K562 (cell line): ENCODE measurements around the gene PDE4A. TPM values are rescaled to one million over a fixed set of nuclear protein-coding genes. Genes with fewer than 3 reads are reported as not detected.
A peak's percentile ranks its signal among the peaks of the same experiment; 100 is the strongest.

Experiments
- CAMTA2 ChIP-seq: fragments of 250-450 bp; sonication (Bioruptor Pico); conservative IDR thresholded peaks from 2 replicates; pipeline ENCODE4 v1.5.1; 2022
- CCNT2 ChIP-seq: IDR thresholded peaks from 2 replicates; pipeline ENCODE4 v1.6.1; 2011; ENCODE audit warnings: borderline replicate concordance, low read depth, mild to moderate bottlenecking, moderate library complexity, mixed read lengths, low read length; ENCODE audit not compliant: insufficient read length; ENCODE audit errors: extremely low read depth
- ETV6 ChIP-seq, 3 experiments: fragments of 150-350 bp in 1 of 3; sonication (generic) in 1 of 3; formaldehyde crosslinking in 1 of 3; IDR thresholded peaks; 2 replicates each; pipeline versions ENCODE4 v1.6.1 to v1.8.0; 2014 to 2022; ENCODE audit warnings: borderline replicate concordance in 2 of 3, low read depth in 2 of 3, antibody characterized with exemption in 1 of 3, low read length in 1 of 3, mild to moderate bottlenecking in 1 of 3, missing genetic modification reagents in 1 of 3
- HDGF ChIP-seq: fragments of 450-650 bp; IDR thresholded peaks from 2 replicates; pipeline ENCODE4 v1.6.1; 2016
- NCOA1 ChIP-seq: fragments of 450-650 bp; IDR thresholded peaks from 2 replicates; pipeline ENCODE4 v1.6.1; 2016; ENCODE audit warnings: low read depth
- POLR2A ChIP-seq: fragments of 450-650 bp; conservative IDR thresholded peaks from 2 replicates; pipeline ENCODE4 v1.6.1; 2016
- SRSF9 ChIP-seq: fragments of 200-400 bp; formaldehyde crosslinking; IDR thresholded peaks from 2 replicates; pipeline ENCODE4 v1.6.1; 2017; ENCODE audit warnings: low read depth, low read length, borderline replicate concordance
- ZBED1 ChIP-seq: IDR thresholded peaks from 2 replicates; pipeline ENCODE4 v1.6.1; 2014
- polyA plus RNA-seq, 8 experiments: library from polyadenylated mRNA; depleted of rRNA in 4 of 8; stranded (reverse) in 5 of 8; unstranded in 3 of 8; fragments of >200 nt; fragmentation: Nextera tagmentation in 2 of 8; fragmentation: Illumina TruSeq in 1 of 8; extraction: Ambion mirVana in 2 of 8; extraction: Trizol in 1 of 8; gene quantifications; 2 replicates each; pipeline versions ENCODE4 v1.2.1 to v1.2.3, GENCODE V29; 2011 to 2014; ENCODE audit warnings: inconsistent platforms in 1 of 8, missing spikeins in 1 of 8
- total RNA-seq, 7 experiments: library from RNA; depleted of rRNA in 6 of 7; stranded (reverse); fragments of >200 nt in 6 of 7; fragmentation: Illumina TruSeq in 2 of 7; extraction: Trizol in 2 of 7; gene quantifications; 2 replicates each; pipeline versions ENCODE4 v1.2.1 to v1.2.3, GENCODE V29; 2011 to 2021; ENCODE audit warnings: low replicate concordance in 1 of 7
- TF ChIP-seq, protein P1 (sequence below), 2 experiments: fragments of 450-650 bp in 1 of 2; sonication (generic) in 1 of 2; formaldehyde crosslinking in 1 of 2; IDR thresholded peaks; 2 replicates each; pipeline versions ENCODE4 v1.7.1 to v1.9.0; 2016 to 2022; ENCODE audit warnings: inconsistent platforms in 1 of 2, mild to moderate bottlenecking in 1 of 2, missing genetic modification reagents in 1 of 2
- TF ChIP-seq, protein P2 (sequence below): sonication (generic); formaldehyde crosslinking; IDR thresholded peaks from 2 replicates; pipeline ENCODE4 v1.8.0; 2023; ENCODE audit warnings: mild to moderate bottlenecking, missing genetic modification reagents
- TF ChIP-seq, protein P3 (sequence below): fragments of 200-400 bp; formaldehyde crosslinking; IDR thresholded peaks from 2 replicates; pipeline ENCODE4 v1.6.1; 2017; ENCODE audit warnings: mild to moderate bottlenecking, low read depth, low read length, moderate library complexity

The PDE4A gene
- total and polyA plus RNA-seq, 9 of the 15 experiments (the other 6 are each of a cell fraction or from before 2014, with no cell fraction given), result 0.66 to 26.9 (median 4.6) TPM

DNA sequence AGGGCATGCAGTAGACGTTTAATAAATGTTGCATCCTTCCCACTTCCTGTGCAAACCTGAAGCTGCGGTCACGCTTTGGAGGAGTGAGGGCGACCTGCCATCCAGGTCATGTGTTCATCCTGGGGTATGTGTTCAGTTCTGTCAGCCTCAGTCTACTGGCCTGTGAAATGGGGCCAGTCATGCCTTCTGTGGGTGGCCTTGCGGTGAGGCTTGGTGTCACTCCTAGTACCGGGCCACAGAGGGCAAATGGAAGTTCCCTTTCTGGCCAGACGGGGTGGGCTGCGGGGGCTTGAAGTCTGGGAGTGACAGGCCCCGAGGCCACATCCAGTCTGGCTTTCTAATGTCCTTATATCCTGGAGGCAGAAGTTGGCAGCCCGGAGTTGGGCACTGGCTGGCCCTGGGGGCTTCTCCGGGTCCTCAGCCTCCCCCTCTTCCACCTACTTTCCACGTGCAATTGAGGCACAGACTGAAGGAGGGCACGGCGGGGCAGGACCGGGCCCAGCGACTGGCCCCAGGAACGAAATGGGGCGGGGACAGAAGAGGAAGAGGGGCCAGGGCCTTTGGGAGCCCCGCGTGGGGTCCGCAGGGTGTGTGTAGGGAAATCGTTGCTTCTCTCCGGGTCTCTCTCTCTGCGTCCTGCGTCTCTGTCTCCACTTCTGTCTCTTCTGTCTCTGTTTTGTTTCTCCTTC, 11.1 kb downstream of the PDE4A start (continued):
- TF ChIP-seq, protein P1, sequence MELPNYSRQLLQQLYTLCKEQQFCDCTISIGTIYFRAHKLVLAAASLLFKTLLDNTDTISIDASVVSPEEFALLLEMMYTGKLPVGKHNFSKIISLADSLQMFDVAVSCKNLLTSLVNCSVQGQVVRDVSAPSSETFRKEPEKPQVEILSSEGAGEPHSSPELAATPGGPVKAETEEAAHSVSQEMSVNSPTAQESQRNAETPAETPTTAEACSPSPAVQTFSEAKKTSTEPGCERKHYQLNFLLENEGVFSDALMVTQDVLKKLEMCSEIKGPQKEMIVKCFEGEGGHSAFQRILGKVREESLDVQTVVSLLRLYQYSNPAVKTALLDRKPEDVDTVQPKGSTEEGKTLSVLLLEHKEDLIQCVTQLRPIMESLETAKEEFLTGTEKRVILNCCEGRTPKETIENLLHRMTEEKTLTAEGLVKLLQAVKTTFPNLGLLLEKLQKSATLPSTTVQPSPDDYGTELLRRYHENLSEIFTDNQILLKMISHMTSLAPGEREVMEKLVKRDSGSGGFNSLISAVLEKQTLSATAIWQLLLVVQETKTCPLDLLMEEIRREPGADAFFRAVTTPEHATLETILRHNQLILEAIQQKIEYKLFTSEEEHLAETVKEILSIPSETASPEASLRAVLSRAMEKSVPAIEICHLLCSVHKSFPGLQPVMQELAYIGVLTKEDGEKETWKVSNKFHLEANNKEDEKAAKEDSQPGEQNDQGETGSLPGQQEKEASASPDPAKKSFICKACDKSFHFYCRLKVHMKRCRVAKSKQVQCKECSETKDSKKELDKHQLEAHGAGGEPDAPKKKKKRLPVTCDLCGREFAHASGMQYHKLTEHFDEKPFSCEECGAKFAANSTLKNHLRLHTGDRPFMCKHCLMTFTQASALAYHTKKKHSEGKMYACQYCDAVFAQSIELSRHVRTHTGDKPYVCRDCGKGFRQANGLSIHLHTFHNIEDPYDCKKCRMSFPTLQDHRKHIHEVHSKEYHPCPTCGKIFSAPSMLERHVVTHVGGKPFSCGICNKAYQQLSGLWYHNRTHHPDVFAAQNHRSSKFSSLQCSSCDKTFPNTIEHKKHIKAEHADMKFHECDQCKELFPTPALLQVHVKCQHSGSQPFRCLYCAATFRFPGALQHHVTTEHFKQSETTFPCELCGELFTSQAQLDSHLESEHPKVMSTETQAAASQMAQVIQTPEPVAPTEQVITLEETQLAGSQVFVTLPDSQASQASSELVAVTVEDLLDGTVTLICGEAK (IDR thresholded peaks at IDR 0.05), result peak; percentile 6
- TF ChIP-seq, protein P1 (CRISPR knock-in tag; IDR thresholded peaks at IDR 0.05), result no peak
- TF ChIP-seq, protein P2, sequence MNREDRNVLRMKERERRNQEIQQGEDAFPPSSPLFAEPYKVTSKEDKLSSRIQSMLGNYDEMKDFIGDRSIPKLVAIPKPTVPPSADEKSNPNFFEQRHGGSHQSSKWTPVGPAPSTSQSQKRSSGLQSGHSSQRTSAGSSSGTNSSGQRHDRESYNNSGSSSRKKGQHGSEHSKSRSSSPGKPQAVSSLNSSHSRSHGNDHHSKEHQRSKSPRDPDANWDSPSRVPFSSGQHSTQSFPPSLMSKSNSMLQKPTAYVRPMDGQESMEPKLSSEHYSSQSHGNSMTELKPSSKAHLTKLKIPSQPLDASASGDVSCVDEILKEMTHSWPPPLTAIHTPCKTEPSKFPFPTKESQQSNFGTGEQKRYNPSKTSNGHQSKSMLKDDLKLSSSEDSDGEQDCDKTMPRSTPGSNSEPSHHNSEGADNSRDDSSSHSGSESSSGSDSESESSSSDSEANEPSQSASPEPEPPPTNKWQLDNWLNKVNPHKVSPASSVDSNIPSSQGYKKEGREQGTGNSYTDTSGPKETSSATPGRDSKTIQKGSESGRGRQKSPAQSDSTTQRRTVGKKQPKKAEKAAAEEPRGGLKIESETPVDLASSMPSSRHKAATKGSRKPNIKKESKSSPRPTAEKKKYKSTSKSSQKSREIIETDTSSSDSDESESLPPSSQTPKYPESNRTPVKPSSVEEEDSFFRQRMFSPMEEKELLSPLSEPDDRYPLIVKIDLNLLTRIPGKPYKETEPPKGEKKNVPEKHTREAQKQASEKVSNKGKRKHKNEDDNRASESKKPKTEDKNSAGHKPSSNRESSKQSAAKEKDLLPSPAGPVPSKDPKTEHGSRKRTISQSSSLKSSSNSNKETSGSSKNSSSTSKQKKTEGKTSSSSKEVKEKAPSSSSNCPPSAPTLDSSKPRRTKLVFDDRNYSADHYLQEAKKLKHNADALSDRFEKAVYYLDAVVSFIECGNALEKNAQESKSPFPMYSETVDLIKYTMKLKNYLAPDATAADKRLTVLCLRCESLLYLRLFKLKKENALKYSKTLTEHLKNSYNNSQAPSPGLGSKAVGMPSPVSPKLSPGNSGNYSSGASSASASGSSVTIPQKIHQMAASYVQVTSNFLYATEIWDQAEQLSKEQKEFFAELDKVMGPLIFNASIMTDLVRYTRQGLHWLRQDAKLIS (CRISPR knock-in tag), result peak; percentile 10; the same call in 1 of the 2 replicates
- peak; percentile 63 for TF ChIP-seq POLR2A
- TF ChIP-seq ETV6 (IDR thresholded peaks at IDR 0.05; ENCODE audit: borderline replicate concordance in 1 of 2, low read depth in 2 of 2, low read length in 1 of 2), result no peak; a peak in 1 of 4 replicates
- no peak for TF ChIP-seq ETV6 (CRISPR knock-in tag; IDR thresholded peaks at IDR 0.05; ENCODE audit: borderline replicate concordance)
- no peak for TF ChIP-seq ZBED1
- TF ChIP-seq CAMTA2 (CRISPR knock-in tag), result no peak
- TF ChIP-seq NCOA1, result 0 out of 2 replicates have a peak, but pooled peaks have one; percentile 44
- TF ChIP-seq, protein P3, sequence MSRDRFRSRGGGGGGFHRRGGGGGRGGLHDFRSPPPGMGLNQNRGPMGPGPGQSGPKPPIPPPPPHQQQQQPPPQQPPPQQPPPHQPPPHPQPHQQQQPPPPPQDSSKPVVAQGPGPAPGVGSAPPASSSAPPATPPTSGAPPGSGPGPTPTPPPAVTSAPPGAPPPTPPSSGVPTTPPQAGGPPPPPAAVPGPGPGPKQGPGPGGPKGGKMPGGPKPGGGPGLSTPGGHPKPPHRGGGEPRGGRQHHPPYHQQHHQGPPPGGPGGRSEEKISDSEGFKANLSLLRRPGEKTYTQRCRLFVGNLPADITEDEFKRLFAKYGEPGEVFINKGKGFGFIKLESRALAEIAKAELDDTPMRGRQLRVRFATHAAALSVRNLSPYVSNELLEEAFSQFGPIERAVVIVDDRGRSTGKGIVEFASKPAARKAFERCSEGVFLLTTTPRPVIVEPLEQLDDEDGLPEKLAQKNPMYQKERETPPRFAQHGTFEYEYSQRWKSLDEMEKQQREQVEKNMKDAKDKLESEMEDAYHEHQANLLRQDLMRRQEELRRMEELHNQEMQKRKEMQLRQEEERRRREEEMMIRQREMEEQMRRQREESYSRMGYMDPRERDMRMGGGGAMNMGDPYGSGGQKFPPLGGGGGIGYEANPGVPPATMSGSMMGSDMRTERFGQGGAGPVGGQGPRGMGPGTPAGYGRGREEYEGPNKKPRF, result no peak
- TF ChIP-seq HDGF, result peak; percentile 99
- no peak for TF ChIP-seq SRSF9
- no peak for TF ChIP-seq CCNT2
